Stimulated activated CD4-positive, alpha-beta T cell treated with anti-CD3 and anti-CD28 coated beads, TNF-alpha, amount 100 ng/mL, for 24 hours (primary cell): ENCODE measurements around the gene HIGD2A.
"Not testable (repeated sequence)": the region's sequence is repeated elsewhere in the genome, so short reads cannot be mapped to it uniquely, and the experiment has no call there.

Experiments
- DNase-seq, 3 experiments: peaks; one replicate each; pipeline ENCODE4 v3.0.0-alpha.2; 2020; ENCODE audit warnings: low read depth in 3 of 3

The HIGD2A gene

GRCh38 chr5:176394881-176395675 is 6.5 kb downstream of the HIGD2A start:
- DNase-seq = no peak

GRCh38 chr5:176396330-176396729 is 7.8 kb downstream of the HIGD2A start:
- no peak for DNase-seq

DNA sequence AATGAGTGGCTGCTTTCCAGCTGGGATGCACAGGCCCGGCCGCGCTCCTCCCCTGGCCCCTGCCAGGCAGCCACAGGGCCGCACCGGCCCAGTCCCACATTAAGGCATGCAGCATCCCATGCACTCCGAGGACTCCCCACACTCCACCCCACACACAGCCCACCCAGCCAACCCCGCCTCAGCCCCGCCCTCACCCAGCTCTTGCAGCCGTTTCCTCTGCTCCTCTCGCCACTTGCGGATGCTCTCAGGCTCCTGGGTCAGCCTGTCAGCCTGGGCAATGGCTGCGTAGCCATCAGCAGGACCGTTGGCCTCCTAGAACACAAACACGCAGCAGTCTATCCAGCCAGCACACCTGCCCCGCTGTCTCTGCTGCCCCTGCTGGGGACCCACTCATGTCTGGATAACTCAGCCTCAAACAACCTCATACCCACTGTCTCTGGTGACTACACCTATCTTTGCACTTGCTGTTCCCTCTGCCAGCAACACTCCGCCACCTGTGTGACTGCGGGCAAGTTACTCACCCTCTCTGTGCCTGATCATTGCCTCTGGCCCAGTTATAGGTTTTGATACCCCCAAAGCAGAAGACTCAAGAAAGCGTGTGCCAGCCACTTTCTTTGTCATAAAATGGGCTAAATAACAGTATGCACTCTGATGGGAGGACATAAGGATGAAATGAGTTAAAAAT is 9.3 kb downstream of the HIGD2A start:
- no peak for DNase-seq

DNA sequence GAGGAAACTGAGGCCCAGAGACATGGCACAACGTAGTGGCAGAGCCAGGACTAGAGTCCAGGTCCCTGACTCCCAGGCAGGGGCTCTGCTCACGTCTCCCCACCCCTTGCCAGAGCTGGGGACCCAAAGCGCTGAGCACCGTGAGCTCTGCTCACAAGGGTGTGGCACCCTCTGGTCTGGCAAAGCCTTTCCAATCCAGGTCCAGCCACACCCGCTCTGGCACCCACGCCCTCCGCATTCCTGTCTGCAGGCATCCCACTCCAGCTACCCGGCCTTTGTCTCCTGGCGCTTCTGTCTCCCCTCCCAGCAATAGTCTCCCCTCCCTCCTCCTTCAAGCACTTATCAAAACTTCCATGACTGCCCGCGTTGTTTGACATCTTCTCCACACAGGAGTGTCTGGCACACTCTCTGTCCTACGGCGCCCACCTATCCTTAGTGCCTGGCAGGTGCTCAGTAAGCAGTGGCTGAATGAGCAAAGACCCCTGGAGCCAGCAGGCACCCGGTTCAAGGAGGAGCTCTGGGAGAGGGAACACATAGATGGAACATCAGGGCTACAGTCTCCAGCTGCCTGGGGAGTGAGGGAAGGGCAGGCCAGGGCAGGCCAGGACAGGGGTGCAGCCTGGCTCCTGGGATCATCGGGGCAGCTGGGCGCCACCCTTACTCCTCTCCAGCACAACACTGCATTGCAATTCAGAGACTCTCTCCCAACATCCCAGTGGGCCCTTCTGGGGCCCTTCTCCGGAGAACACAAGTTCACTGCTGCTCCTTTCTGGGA is 12.0 kb downstream of the HIGD2A start:
- no peak for DNase-seq

- DNase-seq = no peak
Observed at GRCh38 chr5:176401281-176402205, 13.0 kb downstream of the HIGD2A start.

- no peak for DNase-seq
Observed at GRCh38 chr5:176405656-176406435, 17.3 kb downstream of the HIGD2A start.

DNA sequence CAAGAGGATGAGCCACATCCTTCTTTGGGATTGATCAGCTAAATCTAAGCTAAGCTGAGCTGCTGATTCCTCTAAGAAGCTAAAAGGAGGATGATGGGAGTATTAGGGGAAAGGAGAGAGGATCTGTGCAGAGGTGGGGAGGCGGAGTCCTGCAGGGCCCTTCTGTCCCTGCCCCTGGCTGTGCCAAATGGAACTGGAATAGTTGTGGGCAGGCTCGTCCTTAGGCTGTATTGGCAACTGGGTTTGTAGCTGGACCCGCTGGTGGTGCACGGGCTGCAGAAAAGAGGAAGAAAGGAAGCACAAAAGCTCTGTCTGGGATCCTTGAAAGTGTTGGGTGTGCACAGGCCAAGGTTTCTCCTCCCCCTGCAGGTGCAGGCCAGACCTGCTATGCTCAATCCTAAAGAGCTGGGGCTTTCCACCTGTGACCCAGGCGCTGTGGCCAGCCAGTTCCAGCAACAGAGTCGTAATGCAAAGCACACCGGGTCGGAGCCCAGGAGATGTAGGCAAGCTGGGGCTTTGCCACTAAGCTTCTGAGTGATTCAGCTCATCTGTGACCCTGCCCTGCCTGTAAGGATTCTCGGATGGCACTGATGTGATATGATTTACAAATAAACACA is 18.0 kb downstream of the HIGD2A start:
- DNase-seq = no peak

DNA sequence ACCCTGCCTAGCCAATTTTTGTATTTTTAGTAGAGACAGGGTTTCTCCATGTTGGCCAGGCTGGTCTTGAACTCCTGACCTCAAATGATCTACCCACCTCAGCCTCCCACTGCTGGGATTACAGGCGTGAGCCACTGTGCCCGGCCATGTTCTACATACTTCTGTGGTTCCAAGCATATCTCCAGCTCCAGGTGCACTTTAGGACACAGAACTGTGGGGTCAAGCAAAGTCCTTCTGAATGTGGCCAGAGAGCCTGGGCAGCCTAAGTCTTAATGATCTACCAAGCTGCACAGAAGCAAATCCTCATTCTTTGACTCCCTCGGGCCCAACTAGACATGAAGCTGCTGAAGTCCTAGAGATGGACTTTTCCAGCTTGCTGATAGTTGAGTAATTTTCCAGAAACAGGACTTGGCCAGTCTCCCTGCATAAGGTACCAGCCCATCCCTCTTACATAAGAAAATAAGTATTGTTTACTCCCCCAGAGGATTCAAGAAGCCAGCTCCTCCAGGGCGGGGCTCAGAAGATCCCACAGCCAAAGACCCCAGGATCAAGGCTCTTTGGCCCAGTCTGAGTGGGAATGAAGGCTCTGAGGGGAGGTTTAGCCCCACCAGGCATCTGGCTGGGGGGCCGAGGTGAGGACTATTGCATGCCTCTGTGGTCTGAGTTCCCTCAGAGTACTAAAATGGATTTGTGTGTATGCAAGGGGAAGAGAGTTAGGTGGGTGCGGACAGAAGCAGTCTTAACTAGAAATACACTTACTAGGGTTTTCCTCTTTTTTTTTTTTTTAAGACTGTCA is 19.1 kb downstream of the HIGD2A start:
- no peak for DNase-seq

- not testable (repeated sequence) for DNase-seq
Observed at GRCh38 chr5:176408252-176408573, 19.7 kb downstream of the HIGD2A start.

GRCh38 chr5:176408590-176408989 is 20.0 kb downstream of the HIGD2A start:
- no peak for DNase-seq

DNA sequence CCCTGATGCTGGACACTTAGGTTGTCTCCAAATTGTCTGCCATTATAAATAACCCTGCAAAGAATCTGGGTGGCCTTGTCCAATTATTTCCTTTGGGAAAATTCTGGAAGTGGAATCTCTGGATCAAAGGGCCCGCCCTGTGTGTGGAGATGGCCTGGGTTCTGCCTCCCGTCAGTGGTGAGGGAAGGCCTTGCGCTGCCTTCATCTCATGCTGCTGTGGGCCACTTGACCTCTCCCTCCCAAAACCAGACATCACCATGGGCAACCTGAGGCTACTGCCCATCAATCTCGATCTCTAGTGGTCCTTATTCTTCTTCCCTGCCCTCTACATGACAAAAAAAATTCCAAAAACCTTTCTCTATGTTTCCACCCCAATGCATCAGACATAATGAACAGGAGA is 21.2 kb downstream of the HIGD2A start:
- DNase-seq = no peak

GRCh38 chr5:176410486-176411180 is 22.1 kb downstream of the HIGD2A start:
- DNase-seq = no peak

DNA sequence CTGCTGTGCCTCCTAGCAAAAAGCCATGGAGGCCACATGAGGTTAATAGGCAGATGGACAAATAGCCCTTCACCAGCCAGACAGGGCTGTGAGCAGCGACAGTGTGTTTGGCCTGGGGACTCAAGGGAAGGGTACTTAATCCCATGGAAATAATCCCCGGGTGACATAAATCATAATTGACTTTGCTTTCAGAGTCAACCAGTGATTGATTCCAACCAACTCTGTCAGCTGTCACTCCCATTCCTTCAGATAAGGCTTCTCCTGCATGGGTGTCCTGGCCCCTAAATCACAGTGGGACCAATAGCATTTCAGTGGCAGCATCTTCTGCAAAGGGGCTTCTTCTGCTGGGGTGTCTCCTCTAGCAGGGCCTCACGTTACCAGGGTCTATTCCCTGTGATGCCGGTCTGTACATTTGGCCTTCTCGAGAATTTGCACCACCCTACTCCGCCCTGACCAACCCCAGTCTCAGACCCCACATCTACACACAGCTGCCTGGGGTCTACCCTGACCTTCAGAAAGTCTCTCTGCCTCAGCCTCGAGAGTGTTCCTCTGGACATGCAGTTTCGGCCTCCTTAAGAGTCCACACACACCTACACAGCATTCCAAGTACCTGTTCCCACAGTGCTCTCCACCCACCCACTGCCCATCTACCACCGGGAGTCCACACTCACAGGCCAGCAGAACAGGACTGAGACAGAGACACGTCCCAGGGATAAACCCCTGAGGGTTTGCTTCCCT is 24.1 kb downstream of the HIGD2A start:
- DNase-seq = no peak

- no peak for DNase-seq
Observed at GRCh38 chr5:176413255-176413565, 24.7 kb downstream of the HIGD2A start.

DNA sequence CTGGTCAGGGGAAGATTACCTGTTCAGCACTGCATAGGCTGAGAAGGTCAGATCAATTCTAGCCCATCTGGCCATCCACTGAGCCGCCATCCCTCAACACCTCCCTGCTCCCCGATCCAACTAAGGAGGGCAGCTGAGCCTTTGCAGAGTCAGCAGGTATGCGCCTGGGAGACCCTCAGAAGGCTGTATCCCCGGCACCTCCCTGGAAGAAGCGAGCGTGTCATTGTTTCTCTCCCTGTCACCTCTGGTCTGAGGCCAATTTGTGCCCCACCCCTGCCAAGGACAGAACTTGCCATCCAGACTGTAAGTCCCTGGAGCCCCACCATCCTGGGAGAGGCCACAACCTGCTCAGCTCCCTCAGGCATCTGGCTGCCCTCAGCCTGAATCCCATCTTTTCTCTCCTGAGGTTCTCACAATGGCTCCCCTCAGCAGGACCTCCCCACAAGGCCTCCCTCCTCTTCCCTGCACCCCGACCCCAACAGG is 25.2 kb downstream of the HIGD2A start:
- DNase-seq = no peak

GRCh38 chr5:176414704-176415103 is 26.2 kb downstream of the HIGD2A start:
- DNase-seq = no peak

DNA sequence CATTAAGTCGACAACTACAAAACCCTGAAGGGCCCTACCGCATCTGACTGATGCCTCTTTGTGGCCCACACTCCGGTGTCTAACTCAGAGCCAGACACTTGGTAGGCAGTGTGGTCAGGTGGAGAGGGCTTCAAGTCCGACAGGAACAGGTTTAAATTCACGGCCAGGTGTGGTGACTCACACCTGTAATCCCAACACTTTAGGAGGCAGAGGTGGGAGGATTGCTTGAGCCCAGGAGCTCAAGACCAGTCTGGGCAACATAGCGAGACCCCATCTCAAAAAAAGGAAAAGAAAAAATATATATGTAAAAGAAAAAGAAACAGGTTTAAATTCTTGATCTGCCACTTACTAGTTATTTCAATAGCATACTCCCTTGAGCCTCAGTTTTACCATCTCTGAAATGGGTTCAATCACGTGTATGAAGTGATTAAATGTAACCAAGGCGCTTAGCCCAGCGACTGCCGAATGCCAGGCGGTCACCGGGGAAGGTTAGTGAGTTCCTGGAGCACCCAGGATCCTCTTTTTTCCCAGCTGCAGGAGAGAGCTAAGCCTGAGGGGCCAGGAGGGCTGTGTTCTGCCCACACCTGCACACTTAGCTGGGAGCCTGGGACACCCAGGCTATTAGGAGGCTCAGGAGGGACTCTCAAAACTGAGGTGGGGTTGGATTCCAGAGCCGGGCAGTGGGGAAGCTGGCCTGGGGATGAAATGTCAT is 26.8 kb downstream of the HIGD2A start:
- DNase-seq = no peak
